ENCODE measurements around the gene NSRP1. TPM values are rescaled to one million over a fixed set of nuclear protein-coding genes. Genes with fewer than 3 reads are reported as not detected.
"Not testable (repeated sequence)": the region's sequence is repeated elsewhere in the genome, so short reads cannot be mapped to it uniquely, and the experiment has no call there.

The NSRP1 gene
- polyA plus RNA-seq (ENCODE audit: insufficient read length in 3 of 3), result 10 to 100 TPM; 38.8 to 51.7 (median 40.3) TPM
- long read RNA-seq, donor 1, partial matches to known transcripts, result 0 of 2 reads
- long read RNA-seq, donor 1, other reads (novel, unspliced or antisense), result 0 of 2 reads
- long read RNA-seq, donor 2, partial matches to known transcripts, result 0 of 2 reads
- long read RNA-seq, donor 2, other reads (novel, unspliced or antisense), result 0 of 2 reads
- long read RNA-seq, donor 3, transcript NSRP1-201 (7 exons, 2,541 nt), result major isoform, 6 of 18 reads
- long read RNA-seq, donor 3, partial matches to known transcripts, result 9 of 18 reads
- long read RNA-seq, donor 3, other reads (novel, unspliced or antisense), result 0 of 18 reads
- long read RNA-seq, donor 4, partial matches to known transcripts, result 0 of 5 reads
- long read RNA-seq, donor 4, other reads (novel, unspliced or antisense), result 0 of 5 reads
- long read RNA-seq, donor 5, result 0 reads
- long read RNA-seq, donor 6, partial matches to known transcripts, result 7 of 9 reads
- long read RNA-seq, donor 6, other reads (novel, unspliced or antisense), result 0 of 9 reads
- long read RNA-seq, donor 7, transcript NSRP1-201 (7 exons, 2,541 nt), result major isoform, 12 of 14 reads
- long read RNA-seq, donor 7, partial matches to known transcripts, result 0 of 14 reads
- long read RNA-seq, donor 7, other reads (novel, unspliced or antisense), result 0 of 14 reads
- long read RNA-seq, donor 8, result 0 reads
- long read RNA-seq, donor 9, partial matches to known transcripts, result 0 of 10 reads
- long read RNA-seq, donor 9, other reads (novel, unspliced or antisense), result 0 of 10 reads
- long read RNA-seq, donor 10, partial matches to known transcripts, result 11 of 18 reads
- long read RNA-seq, donor 10, other reads (novel, unspliced or antisense), result 0 of 18 reads
- long read RNA-seq, donor 11, transcript NSRP1-201 (7 exons, 2,541 nt), result major isoform, 6 of 7 reads
- long read RNA-seq, donor 11, partial matches to known transcripts, result 0 of 7 reads
- long read RNA-seq, donor 11, other reads (novel, unspliced or antisense), result 0 of 7 reads
- long read RNA-seq, donor 12, partial matches to known transcripts, result 0 of 3 reads
- long read RNA-seq, donor 12, other reads (novel, unspliced or antisense), result 0 of 3 reads
- long read RNA-seq, donor 13, result 0 reads
- long read RNA-seq, donor 14, transcript NSRP1-201 (7 exons, 2,541 nt), result major isoform, 7 of 7 reads
- long read RNA-seq, donor 14, partial matches to known transcripts, result 0 of 7 reads
- long read RNA-seq, donor 14, other reads (novel, unspliced or antisense), result 0 of 7 reads
- long read RNA-seq, donor 15, partial matches to known transcripts, result 0 of 2 reads
- long read RNA-seq, donor 15, other reads (novel, unspliced or antisense), result 0 of 2 reads
- long read RNA-seq, donor 16, transcript NSRP1-201 (7 exons, 2,541 nt), result major isoform, 15 of 26 reads
- long read RNA-seq, donor 16, partial matches to known transcripts, result 0 of 26 reads
- long read RNA-seq, donor 16, other reads (novel, unspliced or antisense), result 0 of 26 reads

GRCh38 chr17:30116661-30117551, at the start of gene NSRP1:
Gene NSRP1, plus strand, starts transcription at chr17:30116816. Its CDS starts 28 bp downstream, at chr17:30116844.
- peak; percentile 88 to 96 (median 94) for DNase-seq (ENCODE audit: extremely low read depth in 1 of 11, low read depth in 9 of 11, low spot score in 4 of 11)

- DNase-seq (ENCODE audit: extremely low read depth in 1 of 11, low read depth in 9 of 11, low spot score in 4 of 11), result no peak
Measured at GRCh38 chr17:30068465-30068864, 48.2 kb upstream of the NSRP1 start.

- no peak for DNase-seq (ENCODE audit: extremely low read depth in 1 of 11, low read depth in 9 of 11, low spot score in 4 of 11)
Measured at GRCh38 chr17:30074254-30074653, 42.4 kb upstream of the NSRP1 start.

GRCh38 chr17:30074730-30075129, 41.9 kb upstream of the NSRP1 start:
- DNase-seq (ENCODE audit: extremely low read depth in 1 of 11, low read depth in 9 of 11, low spot score in 4 of 11), result no peak

GRCh38 chr17:30082773-30083172, 33.8 kb upstream of the NSRP1 start:
- DNase-seq (ENCODE audit: extremely low read depth in 1 of 11, low read depth in 9 of 11, low spot score in 4 of 11), result no peak

- DNase-seq (ENCODE audit: extremely low read depth in 1 of 11, low read depth in 9 of 11, low spot score in 4 of 11), result peak in 5 of 11 donors; percentile 17 to 47 (median 41)
Measured at GRCh38 chr17:30084788-30085187, 31.8 kb upstream of the NSRP1 start.

GRCh38 chr17:30086896-30087295, 29.7 kb upstream of the NSRP1 start:
- DNase-seq (ENCODE audit: extremely low read depth in 1 of 11, low read depth in 9 of 11, low spot score in 4 of 11), result no peak

GRCh38 chr17:30087431-30087830, 29.2 kb upstream of the NSRP1 start:
- DNase-seq (ENCODE audit: extremely low read depth in 1 of 11, low read depth in 9 of 11, low spot score in 4 of 11), result not testable (repeated sequence)

GRCh38 chr17:30091121-30091670, 25.4 kb upstream of the NSRP1 start:
- no peak for DNase-seq (ENCODE audit: extremely low read depth in 1 of 11, low read depth in 9 of 11, low spot score in 4 of 11)

GRCh38 chr17:30091771-30092170, 24.8 kb upstream of the NSRP1 start:
- DNase-seq (ENCODE audit: extremely low read depth in 1 of 11, low read depth in 9 of 11, low spot score in 4 of 11), result no peak

- DNase-seq (ENCODE audit: extremely low read depth in 1 of 11, low read depth in 9 of 11, low spot score in 4 of 11), result no peak
Measured at GRCh38 chr17:30092886-30093285, 23.7 kb upstream of the NSRP1 start.

- peak in 7 of 11 donors; percentile 34 to 75 (median 57) for DNase-seq (ENCODE audit: extremely low read depth in 1 of 11, low read depth in 9 of 11, low spot score in 4 of 11)
Measured at GRCh38 chr17:30093463-30094147, 23.0 kb upstream of the NSRP1 start.

GRCh38 chr17:30095507-30096244, 20.9 kb upstream of the NSRP1 start:
- peak in 2 of 11 donors; percentile 23 to 37 for DNase-seq (ENCODE audit: extremely low read depth in 1 of 11, low read depth in 9 of 11, low spot score in 4 of 11)

- DNase-seq (ENCODE audit: extremely low read depth in 1 of 11, low read depth in 9 of 11, low spot score in 4 of 11), result no peak
Measured at GRCh38 chr17:30101686-30102390, 14.8 kb upstream of the NSRP1 start.

- no peak for DNase-seq (ENCODE audit: extremely low read depth in 1 of 11, low read depth in 9 of 11, low spot score in 4 of 11)
Measured at GRCh38 chr17:30103921-30104320, 12.7 kb upstream of the NSRP1 start.
